OCI-LY3 (cell line): ENCODE data around the gene XRCC4.

ENCODE experiments used
- EZH2phosphoT487 ChIP-seq: fragments of 200-600 bp; shearing (Covaris generic); IDR thresholded peaks from 2 replicates; pipeline ENCODE4 v1.6.1; 2018; ENCODE audit warnings: antibody characterized with exemption, mixed run types, low read depth
- TF ChIP-seq, protein P1 (sequence below): fragments of 200-600, 300-600 bp; sonication (generic); IDR thresholded peaks from 2 replicates; pipeline ENCODE4 v1.5.1; 2014; ENCODE audit warnings: antibody characterized with exemption, low read length, low read depth

DNA sequence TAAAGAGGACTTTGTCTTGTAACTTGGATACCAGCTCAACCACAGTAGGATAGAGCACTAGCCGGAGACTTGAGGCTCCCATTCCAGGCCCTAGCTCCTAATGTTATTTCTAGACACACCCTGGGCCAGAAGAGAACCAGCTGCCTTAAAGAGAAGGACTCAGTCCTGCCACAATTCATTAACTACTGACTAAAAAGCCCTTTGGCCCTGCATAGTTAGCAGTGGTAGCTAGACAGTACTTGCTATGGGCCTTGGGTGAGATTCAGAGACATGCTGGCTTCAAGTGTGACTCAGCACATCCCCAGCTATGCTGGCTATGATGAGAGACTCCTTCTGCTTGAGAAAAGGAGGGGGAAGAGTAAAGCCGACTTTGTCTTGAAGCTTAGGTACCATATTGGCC lies 47.4 kb upstream of the XRCC4 start:
- no peak for TF ChIP-seq EZH2phosphoT487
- TF ChIP-seq, protein P1, sequence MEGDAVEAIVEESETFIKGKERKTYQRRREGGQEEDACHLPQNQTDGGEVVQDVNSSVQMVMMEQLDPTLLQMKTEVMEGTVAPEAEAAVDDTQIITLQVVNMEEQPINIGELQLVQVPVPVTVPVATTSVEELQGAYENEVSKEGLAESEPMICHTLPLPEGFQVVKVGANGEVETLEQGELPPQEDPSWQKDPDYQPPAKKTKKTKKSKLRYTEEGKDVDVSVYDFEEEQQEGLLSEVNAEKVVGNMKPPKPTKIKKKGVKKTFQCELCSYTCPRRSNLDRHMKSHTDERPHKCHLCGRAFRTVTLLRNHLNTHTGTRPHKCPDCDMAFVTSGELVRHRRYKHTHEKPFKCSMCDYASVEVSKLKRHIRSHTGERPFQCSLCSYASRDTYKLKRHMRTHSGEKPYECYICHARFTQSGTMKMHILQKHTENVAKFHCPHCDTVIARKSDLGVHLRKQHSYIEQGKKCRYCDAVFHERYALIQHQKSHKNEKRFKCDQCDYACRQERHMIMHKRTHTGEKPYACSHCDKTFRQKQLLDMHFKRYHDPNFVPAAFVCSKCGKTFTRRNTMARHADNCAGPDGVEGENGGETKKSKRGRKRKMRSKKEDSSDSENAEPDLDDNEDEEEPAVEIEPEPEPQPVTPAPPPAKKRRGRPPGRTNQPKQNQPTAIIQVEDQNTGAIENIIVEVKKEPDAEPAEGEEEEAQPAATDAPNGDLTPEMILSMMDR = no peak
